Measurements from ENCODE around the gene OR2V2.
"Not testable (repeated sequence)": the region's sequence is repeated elsewhere in the genome, so short reads cannot be mapped to it uniquely, and the experiment has no call there.

Gene OR2V2

DNA sequence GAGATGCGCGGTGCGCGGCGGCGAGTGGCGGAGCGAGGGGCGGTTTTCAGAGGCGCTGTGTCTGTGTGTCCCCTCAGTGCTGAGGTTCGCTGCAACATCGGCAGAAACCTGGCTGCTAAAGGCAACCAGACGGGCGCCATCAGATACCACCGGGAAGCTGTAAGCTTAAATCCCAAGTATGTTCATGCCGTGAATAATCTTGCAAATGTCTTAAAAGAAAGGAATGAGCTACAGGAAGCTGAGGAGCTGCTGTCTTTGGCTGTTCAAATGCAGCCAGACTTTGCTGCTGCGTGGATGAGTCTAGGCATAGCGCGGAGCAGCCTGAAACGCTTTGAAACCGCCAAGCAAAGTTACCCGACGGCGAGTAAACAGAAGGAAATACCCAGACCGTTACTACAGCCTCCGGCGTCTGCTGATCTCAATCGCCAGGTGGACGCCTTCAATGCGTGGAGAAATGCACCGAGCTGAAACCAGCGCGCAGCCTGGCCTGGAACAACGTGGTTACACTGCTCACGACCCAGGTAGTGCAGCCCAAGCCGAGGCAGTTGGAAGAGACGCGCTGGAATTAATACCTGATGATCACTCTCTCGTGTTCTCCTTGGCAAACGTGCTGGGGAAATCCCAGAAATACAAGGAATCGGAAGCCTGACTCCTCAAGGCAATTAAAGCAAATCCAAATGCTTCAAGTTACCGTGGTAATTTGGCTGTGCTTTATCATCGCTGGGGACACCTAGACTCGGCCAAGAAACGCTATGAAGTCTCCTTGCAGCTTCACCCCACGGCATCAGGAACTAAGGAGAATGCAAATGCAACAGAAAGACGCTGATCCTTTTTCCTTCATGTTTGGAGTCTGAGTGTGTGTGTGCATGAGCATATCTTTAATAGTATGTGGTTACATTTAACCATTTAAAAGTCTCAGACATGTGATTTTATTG lies 32.3 kb upstream of the OR2V2 start:
- DNase-seq: no peak

DNA sequence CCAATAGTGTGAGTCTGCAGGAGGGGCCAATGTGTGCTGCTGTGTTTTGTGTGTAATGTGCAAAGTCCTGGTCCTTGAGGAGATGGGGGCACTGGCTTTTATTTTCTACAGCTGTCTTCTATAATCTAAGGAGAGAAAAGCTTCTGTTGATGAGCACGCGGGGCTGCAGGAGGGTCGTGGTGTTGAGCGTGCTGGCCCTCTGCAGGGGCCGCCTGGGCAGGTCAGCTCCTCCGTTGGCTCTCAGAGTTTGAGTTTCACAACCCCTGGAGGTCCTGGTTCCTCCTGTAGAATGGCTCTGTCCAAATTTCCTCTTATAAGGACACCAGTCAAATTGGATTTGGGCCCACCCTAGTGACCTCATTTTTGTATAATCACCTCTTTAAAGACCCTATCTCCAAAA lies 29.0 kb upstream of the OR2V2 start:
- DNase-seq: no peak

DNA sequence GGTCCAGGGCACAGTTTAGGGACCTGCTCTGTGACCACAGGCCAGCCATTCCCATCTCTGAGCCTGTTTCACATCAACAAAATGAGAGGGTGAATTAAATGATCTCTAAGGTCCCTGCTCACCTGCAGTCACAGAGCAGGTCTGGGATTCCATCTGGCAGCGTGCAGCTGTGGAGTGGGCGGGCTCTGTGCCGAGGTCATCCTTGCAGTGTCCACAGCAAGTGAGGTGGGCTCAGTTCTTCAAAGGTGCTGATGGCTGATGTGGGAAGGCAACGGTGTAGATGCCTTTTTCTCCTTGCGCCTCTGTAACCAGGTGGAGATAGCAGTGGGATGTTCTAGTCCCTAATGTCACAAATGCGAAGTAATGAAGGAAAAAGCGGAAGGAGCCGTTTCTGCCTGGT lies 28.3 kb upstream of the OR2V2 start:
- no peak for DNase-seq

DNA sequence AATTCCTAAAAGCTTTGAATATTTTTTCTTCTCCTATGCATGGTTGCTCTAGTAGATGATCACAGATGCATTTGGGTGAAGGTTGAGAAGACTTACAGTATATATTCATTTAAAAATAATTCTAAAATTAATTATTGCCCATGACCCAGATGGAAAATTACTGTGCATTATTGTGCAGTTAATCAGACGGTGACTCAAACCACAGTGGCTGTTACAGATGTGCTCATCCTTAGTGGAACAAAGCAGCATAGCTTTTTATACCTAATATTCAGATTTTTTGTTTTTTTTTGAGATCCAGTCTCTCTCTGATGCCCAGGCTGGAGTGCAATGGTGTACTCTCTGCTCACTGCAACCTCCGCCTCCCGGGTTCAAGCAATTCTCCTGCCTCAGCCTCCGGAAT lies 27.1 kb upstream of the OR2V2 start:
- no peak for DNase-seq

DNA sequence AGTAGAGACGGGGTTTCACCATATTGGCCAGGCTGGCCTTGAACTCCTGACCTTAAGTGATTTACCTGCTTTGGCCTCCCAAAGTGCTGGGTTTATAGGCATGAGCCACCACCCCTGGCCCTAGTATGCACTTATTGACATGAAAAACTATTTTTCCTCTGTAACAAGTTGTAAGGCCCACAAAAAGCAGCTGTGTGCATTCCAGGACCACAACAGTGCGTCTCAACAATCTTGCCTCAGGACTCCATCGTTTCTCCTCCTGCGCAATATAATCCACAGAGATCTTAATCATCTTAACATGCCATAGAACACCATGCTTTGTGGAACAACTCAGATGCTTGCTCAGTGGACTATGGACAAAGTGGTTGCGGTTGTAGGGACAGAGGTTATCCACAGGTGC lies 26.6 kb upstream of the OR2V2 start:
- DNase-seq: no peak

DNA sequence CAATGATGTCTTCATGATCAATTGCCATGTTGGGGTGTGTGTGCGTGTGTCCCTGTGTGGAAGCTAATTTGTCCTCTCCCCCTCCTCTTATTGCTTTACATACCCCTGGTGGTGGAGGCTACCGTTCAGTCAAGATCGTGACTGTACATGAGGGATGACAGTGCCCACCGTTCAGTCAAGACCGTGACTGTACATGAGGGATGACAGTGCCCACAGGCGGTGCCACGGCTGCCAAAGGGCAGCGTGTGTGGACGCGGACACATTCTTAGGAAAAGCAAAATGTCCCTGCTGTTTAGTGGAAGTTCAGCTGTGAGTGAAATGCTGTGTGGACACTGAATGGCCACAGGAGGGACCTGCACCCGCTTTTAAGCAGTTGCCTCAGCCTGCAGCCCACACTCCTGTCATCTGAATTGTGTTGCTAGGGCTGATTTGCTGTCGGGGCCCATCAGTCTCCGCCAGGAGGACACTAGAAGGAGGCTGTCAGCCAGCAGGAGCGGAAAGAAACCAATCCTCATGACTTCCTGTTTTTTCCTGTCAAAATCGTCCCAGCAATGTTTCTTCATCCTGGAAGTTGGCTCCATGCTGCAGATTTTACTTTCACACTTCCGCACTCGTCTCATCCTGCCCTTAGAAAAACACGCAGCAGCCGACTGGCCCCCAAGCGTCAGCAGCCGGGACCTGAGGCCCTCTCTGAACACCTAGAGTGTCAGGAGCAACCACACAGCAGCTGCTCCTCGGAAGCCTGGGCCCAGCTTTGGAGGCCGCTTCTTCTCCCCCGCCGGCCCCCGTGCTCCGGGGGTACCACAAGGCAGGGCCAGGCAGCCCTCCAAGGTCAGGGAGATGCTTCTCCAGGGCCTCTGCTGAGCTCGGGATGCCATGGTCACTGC lies 25.5 kb upstream of the OR2V2 start:
- DNase-seq: peak; percentile 6 to 65 (median 38)

- DNase-seq: no peak
Observed at GRCh38 chr5:181124526-181124925, 22.9 kb upstream of the OR2V2 start.

DNA sequence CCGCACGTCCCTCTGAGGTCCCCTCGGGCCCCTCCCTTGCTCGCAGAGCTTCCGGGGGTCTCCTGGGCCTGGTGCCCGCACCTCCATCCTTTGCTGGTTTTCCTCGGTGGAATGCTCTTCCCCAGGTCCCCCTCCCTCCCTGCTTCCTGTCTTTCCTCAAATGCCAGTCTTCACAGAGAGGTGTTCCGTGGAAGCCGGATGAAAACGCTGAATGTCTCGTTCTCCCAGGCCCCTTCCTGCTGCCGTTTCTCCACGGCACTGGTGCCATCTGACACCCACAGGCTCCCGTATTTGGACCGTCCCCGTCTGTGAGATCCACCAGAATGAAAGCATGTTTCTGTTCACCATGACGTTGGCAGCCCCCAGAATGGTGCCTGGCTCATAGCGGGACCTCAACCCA lies 20.5 kb upstream of the OR2V2 start:
- no peak for DNase-seq

DNA sequence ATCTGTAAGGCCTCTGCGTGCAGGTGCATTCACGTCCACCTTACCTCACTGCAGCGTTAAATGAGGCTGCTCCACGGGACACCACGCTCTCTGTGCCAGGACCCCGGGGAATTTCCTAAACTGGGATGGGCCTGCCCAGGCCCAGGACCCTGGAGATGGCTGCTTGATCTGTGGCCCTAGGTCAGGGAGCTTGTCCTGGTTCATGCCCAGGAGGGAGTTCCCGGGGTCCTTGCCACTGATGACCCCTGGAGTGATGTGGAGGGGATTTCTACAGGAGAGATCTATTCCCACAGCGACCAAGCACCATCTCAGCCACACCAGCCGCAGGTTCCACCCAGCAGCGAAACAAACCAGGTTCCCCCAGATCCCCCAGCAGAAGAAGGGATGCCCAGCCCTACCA lies 19.9 kb upstream of the OR2V2 start:
- no peak for DNase-seq

DNA sequence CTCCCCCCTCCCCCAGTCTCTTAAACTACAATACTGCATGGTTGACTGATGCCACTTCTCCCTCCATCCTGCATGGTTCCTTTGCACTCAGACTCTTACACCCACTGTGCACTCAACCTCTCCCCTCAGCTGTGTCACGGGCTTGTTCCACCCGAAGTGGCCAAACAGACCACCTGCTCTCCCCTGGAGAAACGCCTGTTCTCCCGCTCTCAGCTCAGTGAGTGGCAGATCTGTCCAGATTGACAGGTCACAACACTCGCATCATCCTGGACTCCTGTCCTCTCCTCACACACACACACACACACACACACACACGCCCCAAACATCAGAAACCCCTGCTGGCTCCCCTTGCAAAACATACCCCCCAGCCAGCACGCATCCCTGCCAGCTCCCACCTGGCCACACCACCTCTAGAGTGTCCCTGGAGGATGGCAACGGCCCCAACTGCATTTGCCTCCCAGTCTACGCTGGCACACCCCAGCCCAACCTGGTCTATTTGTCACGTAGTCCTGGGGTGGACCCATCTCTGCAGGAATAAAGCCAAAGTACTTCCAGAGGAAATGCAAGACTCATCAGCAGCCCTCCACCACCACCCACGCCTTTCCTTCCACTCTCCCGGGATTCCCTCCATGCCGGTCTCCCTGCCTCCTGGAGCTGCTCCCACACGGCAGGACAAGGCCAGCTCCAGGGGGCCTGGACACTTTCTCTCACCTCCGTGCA lies 19.3 kb upstream of the OR2V2 start:
- no peak for DNase-seq

GRCh38 chr5:181129601-181130000 lies 17.8 kb upstream of the OR2V2 start:
- no peak for DNase-seq

GRCh38 chr5:181130081-181130480 lies 17.3 kb upstream of the OR2V2 start:
- not testable (repeated sequence) for DNase-seq

DNA sequence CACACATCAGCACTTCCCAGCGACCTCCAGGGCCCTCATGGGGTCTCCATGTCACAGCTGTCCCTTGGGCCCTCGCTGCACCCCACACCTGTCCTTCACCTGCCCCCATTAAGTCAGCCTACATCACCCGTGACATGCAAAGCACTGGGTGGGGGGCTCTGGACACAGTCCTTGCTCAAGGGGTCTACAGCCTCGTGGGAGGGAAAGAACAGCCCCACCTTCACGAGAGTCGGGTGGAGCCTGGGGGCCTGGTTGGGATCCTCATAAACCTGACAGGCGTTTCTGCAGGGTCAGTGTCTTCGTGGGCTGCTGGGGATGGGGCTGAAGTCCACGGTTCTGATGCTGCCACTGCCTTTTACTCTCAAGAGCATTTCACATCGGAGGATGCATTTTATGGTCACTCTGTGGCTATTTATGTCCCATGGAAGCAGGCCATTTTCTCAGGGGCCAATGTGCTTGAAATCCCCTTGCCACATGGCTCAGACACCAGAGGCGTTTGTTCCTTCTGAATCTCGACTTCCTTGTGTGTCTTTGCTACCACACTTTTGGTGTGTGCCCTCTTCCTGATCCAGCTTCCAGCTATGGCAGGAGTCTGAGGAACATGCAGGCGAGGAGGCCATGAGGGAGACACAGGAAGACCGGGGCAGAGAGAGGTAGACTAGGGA lies 16.4 kb upstream of the OR2V2 start, which contains the start of gene OR2V1:
OR2V1 (minus strand) TSS at position 338 of the 665 bp plus-strand sequence. CDS start 5,865 bp downstream, outside the sequence.
- no peak for DNase-seq

DNA sequence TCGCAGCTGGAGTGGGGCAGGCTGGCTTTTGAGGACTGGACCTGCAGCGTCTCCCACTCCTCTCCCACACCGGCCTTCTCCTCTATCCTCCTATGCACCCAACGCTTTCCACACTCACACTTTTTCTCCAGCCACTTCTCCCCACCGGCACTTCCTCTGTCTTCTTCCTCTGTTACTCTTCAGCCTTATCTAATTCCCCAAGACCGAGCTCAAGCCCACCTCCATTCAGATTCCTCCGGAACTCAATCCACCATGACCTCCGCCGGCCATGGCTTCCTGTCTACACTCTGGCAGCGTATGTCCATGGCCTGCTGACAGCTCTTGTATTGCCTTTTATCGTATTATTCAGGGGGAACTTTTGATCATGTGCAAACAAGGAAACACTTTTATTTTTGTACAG lies 15.9 kb upstream of the OR2V2 start:
- DNase-seq: no peak

- DNase-seq: no peak
Observed at GRCh38 chr5:181133083-181133482, 14.3 kb upstream of the OR2V2 start.

GRCh38 chr5:181133610-181134231 lies 13.7 kb upstream of the OR2V2 start:
- DNase-seq: peak; percentile 6 to 53 (median 40)

DNA sequence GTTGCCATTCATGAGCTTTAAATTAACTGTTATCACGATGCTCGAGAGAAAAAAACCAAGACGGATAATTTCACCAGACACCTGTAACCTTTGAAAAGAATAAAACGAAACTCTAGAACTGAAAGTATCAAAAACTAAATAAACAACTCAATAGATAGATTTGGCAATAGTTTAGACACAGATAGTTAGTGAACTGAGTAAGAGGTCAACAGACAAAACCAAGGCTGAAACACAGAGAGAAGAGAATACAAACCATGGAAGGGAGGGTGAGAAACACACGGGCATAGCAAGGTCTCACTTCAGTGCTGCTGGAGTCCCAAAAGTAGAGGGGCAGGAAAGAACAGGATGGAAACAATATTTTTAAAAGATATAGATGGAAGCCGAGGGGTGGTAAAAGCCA lies 13.1 kb upstream of the OR2V2 start:
- DNase-seq: no peak

- DNase-seq: no peak
Observed at GRCh38 chr5:181136361-181136955, 10.9 kb upstream of the OR2V2 start.

- no peak for DNase-seq
Observed at GRCh38 chr5:181138258-181138657, 9.1 kb upstream of the OR2V2 start.

DNA sequence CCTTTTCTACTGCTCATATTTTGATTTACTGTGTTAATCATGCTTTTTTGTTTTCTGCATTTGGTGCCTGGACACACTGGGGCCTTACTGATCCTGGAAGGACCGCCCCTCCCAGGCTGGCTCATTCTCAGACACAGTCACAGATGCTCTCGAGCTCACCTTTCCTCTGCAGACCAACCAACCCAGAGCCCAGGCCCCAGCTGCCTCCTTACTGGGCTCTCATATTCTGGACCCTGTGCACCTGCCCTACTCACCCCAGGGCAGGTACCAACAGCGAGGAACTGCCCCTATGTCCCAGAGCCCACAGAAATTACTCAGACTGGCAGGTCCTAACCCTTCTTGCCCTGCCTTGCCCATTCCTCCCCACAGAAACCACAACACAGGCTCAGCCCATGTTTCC lies 6.6 kb upstream of the OR2V2 start:
- no peak for DNase-seq

- DNase-seq: no peak
Observed at GRCh38 chr5:181142054-181142453, 5.3 kb upstream of the OR2V2 start.
